Activated CD4-positive, alpha-beta T cell treated with anti-CD3 and anti-CD28 coated beads, Interleukin-2, amount 50 U/mL, for 24 hours (primary cell): ENCODE results near the gene TRAF3IP3.
"Not testable (repeated sequence)": the region's sequence is repeated elsewhere in the genome, so short reads cannot be mapped to it uniquely, and the experiment has no call there.

ENCODE experiments used
- DNase-seq, 2 donors: peaks; one replicate each; pipeline ENCODE4 v3.0.0-alpha.2; 2020; ENCODE audit warnings: low read depth in 1 of 2, low spot score in 1 of 2

The TRAF3IP3 gene

GRCh38 chr1:209767706-209768105 is 11.9 kb downstream of the TRAF3IP3 start:
- DNase-seq: no peak

GRCh38 chr1:209768354-209768774 is 12.5 kb downstream of the TRAF3IP3 start:
- peak; percentile 46 to 81 for DNase-seq

GRCh38 chr1:209769171-209769904 is 13.5 kb downstream of the TRAF3IP3 start:
- peak in 1 of 2 donors; percentile 71 for DNase-seq

GRCh38 chr1:209769971-209770370 is 14.1 kb downstream of the TRAF3IP3 start:
- no peak for DNase-seq

- no peak for DNase-seq
Measured at GRCh38 chr1:209770636-209771415, 15.0 kb downstream of the TRAF3IP3 start.

- DNase-seq: no peak
Measured at GRCh38 chr1:209772126-209772525, 16.3 kb downstream of the TRAF3IP3 start.

GRCh38 chr1:209774592-209774991 is 18.7 kb downstream of the TRAF3IP3 start:
- no peak for DNase-seq

- no peak for DNase-seq
Measured at GRCh38 chr1:209775678-209776077, 19.8 kb downstream of the TRAF3IP3 start.

- no peak for DNase-seq
Measured at GRCh38 chr1:209777587-209777986, 21.7 kb downstream of the TRAF3IP3 start.

- DNase-seq: no peak
Measured at GRCh38 chr1:209778102-209778501, 22.2 kb downstream of the TRAF3IP3 start.

GRCh38 chr1:209780268-209780667 is 24.4 kb downstream of the TRAF3IP3 start:
- no peak for DNase-seq

GRCh38 chr1:209783386-209783785 is 27.5 kb downstream of the TRAF3IP3 start:
- no peak for DNase-seq

- peak; percentile 100 for DNase-seq
Measured at GRCh38 chr1:209784265-209785169, 28.7 kb downstream of the TRAF3IP3 start, which contains the start of gene C1orf74. TSS of gene C1orf74 (minus strand) at chr1:209784559. CDS start at chr1:209783634, 925 bp downstream.

GRCh38 chr1:209785592-209785991 is 29.7 kb downstream of the TRAF3IP3 start:
- no peak for DNase-seq

GRCh38 chr1:209786146-209786545 is 30.3 kb downstream of the TRAF3IP3 start:
- no peak for DNase-seq

GRCh38 chr1:209787551-209787950 is 31.7 kb downstream of the TRAF3IP3 start:
- DNase-seq: no peak

GRCh38 chr1:209789245-209789644 is 33.4 kb downstream of the TRAF3IP3 start:
- no peak for DNase-seq

- no peak for DNase-seq
Measured at GRCh38 chr1:209790286-209791193, 34.7 kb downstream of the TRAF3IP3 start.

- no peak for DNase-seq
Measured at GRCh38 chr1:209791920-209792319, 36.1 kb downstream of the TRAF3IP3 start.

GRCh38 chr1:209793711-209794110 is 37.9 kb downstream of the TRAF3IP3 start:
- DNase-seq: not testable (repeated sequence)
